ENCODE data around the gene ASGR1.

The ASGR1 gene, protein sequence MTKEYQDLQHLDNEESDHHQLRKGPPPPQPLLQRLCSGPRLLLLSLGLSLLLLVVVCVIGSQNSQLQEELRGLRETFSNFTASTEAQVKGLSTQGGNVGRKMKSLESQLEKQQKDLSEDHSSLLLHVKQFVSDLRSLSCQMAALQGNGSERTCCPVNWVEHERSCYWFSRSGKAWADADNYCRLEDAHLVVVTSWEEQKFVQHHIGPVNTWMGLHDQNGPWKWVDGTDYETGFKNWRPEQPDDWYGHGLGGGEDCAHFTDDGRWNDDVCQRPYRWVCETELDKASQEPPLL

DNA sequence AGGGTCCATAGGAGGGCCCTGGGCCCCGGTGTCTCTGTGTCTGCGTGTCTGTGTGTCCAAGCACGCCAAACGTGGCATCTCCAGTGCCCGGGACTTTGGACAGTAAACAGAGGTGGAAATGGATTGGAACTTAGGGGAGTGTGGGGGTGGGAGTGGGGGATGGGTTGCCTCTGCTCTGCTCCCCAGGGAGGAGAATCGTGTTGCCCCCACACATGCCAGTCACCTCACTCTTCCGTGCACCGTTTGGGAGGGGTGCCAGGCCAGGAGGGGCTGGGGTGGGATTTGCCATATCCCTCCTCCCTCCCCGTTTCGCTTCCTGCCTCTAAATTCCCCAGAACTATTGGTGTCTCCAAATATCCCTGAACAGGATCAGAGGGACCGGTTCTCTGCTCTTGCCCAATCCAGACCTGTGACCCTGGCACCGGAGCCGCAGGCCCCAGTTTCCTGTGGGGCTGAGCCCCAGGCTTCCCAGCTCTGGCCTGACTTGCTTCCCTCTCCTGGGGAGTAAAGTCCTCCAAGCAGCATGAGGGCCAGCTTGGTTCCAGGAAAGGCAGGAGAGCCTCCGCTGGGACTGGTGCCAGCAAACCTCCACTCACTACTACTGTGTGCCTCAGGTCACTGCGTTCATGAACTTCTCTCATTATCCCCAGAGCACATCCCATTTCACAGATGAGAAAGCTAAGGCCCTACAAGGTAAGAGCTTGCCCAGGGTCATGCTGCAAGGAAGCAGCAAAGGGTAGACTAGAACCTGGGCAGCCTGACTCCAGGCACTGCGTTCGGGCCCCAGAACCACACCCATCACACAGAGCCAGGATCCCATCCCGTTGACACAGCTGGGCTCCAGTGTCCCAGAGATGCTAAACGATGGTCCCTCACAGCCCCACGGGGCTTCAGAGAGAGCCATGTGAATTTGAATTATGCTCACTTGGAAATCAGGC, at the start of gene ASGR1:
Gene ASGR1, minus strand, starts transcription at position 54 of the 938 bp plus-strand sequence. CDS start 807 bp downstream, outside the sequence.
- no peak for DNase-seq (ENCODE audit: low spot score)

DNA sequence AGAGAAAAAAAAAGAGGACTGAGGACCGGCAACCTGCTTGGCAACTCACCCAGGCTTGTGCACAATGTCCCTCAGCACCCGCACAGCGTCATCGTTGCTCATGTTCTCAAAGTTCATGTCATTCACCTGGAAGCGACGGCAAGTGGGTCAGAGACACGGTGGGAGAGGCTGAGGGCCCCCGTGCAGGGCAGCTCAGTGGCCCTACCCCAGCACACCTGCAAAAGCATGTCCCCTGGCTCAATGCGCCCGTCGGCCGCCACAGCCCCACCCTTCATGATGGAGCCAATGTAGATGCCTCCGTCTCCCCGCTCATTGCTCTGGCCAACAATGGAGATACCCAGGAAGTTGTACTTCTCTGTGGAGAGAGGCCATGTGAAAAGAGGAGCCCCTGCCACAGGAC, 49.8 kb upstream of the ASGR1 start:
- no peak for DNase-seq (ENCODE audit: low spot score)

DNA sequence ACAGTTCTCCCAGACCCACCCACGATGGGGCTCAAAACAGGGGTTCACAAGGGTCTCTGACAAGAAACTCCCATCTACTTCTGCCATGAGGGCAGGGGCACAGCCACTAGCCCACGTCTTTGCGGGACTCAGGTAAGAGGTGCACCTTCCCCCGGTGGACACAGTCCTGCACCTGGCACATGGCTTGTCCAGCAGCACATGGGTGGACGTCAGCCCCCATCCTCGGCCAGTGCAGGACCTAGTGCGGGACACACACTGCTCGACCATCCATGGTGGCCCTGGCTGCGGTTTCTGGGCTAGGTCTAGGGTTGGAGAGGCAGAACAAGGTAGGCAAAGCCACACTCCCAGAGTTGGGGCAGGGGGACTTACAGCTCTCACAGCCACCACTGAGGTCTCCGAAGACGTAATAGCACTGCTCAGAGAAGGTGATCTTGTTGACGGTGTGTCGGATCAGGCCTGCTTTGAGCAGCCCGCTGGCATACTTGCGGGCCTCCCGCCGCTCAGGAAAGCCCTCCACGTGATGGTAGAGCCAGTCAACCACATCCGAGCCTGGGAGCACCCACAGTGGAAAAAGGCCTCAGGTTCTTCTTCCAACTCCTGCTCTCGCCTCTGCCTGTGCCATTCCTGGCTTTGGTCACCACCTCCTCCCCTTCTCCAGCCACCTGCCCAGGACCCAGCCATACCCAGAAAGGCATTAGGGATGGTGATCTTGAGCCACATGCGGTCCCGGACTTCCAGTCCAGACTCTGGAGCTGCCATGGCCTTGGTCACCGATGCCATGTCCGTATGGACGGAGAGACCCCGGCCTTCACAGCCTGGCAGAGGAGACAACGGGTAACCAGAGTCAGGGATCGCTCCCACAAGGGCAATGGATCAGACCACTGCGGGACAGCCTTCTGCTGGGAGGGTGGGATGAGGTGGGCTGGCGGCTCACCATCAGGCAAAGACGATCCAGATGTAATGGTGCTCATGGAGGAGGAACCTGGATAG, 47.8 kb upstream of the ASGR1 start:
- no peak for DNase-seq (ENCODE audit: low spot score)

DNA sequence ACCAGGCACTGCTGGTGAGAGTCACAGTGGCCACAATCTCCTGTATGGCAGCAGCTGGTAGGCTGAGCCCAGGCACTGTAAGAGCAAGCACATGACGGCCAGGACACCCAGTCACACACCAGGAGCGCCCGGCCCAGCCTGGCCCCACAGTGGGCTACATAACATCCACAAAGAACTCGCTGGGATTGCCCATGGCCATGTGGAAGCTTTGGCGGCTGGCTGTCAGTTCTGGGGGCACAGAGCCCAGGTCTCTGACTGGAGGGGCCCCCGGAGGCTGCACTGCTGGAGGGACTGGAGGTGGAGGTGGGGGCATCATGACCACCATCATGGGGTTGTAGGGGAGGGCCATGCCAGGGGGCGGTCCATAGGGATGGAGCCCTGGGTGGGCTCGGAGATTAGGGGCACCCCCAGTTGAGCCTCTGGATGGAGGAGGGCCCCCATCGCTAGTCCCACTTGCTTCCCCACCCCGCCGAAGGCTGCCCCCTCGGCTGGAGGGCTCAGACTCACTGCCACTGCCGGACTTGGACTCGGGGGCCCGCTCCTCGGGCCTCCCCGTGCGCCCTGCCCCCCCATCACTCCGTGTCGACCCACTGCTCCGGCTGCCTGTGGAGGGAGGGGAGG, 46.7 kb upstream of the ASGR1 start:
- DNase-seq (ENCODE audit: low spot score), result no peak

DNA sequence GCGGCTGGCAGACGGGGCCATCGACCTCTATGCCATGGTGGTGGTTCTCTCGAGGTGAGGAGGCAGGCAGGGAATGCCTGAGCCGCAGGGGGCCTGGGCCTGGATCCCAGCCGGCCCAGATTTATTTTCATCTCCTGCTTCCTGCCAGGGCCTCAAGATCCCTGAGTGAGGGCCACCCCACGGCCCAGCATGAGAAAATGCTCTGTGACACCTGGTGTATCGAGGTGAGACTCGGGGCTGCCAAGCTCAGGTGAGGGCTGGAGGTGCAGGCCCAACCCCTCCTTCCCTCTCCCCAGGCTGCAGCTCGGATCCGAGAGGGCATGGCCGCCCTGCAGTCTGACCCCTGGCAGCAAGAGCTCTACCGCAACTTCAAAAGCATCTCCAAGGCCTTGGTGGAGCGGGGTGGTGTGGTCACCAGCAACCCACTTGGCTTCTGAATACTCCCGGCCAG, 45.5 kb upstream of the ASGR1 start:
- no peak for DNase-seq (ENCODE audit: low spot score)

DNA sequence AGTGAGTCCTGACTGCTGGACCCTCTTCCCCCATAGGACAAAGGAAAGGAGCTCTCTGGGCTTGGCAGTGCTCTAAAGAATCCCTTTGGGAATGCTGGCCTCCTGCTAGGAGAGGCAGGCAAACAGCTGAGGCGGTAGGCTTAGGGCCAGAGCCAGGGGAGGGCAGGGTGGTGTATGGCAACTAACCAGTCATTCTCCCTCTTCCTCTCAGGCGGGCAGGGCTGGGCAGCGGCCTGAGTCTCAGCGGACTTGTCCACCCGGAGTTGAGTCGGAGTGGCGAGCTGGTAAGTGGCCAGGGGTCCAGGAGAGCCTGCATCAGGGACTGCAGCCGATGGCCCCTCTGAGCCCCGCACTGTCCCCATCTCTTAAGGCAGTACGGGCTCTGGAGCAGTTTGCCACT, 44.9 kb upstream of the ASGR1 start:
- no peak for DNase-seq (ENCODE audit: low spot score)

DNA sequence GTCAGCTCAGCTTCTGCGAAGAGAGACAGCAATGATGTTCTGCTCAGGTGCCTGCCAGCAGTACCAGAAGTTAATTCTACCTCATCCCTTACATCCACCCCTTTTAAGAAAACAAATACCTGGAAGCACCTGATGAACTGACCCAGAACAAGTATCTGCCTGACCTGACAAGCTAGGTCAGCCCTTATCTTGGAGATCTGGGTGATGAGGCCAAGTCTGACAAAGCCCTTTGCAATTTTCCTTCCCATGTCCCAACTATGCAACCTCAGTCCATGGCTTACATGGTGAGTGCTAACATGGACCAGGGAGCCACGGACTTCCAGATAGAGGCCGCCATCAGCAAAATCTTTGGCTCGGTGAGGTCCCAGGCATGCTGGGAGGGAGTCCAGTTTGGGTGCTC, 44.2 kb upstream of the ASGR1 start:
- DNase-seq (ENCODE audit: low spot score), result no peak

DNA sequence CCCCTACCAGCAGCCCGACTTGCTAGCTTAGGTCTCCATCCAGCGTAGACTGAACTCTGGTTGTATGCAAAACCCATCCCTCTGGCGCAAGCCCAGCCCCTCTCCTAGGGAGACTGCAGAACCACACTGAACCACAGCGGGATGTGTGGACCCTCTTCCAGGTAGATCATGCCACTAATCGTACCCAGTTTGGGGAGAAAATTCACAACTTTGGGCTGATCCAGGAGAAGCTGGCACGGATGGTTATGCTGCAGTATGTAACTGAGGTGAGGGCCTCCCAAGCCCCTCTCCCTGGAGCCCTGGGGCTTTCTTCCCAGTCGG, 43.8 kb upstream of the ASGR1 start:
- DNase-seq (ENCODE audit: low spot score), result no peak

DNA sequence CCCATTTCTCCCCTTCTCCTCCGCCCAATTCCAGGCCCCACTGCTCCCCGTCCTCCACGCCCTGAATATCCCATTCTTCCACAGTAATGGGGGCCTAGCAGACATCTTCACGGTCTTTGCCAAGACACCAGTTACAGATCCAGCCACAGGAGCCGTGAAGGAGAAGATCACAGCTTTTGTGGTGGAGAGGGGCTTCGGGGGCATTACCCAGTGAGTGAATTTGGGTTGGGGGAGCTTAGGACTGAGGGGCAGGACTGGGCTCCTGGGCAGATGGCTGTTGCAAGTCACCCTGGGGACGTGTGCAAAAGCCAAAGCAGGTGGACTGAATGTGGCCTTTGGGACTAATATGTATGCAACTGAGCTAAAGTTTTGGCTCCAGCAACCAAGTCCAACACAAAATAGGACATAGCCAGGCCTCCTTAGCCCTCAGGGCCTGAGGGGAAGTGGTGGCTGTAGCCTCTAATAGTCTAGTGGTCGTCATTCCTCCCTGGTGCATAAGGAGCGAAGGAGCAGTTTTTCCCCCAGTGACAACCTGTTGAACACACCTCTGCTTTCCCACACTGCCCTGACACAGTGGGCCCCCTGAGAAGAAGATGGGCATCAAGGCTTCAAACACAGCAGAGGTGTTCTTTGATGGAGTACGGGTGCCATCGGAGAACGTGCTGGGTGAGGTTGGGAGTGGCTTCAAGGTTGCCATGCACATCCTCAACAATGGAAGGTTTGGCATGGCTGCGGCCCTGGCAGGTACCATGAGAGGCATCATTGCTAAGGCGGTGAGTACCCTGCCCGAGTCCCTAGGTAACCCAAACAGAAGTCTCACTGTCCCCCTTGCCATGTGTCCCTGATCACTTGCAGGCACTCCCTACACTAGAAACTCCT, 43.2 kb upstream of the ASGR1 start:
- no peak for DNase-seq (ENCODE audit: low spot score)

DNA sequence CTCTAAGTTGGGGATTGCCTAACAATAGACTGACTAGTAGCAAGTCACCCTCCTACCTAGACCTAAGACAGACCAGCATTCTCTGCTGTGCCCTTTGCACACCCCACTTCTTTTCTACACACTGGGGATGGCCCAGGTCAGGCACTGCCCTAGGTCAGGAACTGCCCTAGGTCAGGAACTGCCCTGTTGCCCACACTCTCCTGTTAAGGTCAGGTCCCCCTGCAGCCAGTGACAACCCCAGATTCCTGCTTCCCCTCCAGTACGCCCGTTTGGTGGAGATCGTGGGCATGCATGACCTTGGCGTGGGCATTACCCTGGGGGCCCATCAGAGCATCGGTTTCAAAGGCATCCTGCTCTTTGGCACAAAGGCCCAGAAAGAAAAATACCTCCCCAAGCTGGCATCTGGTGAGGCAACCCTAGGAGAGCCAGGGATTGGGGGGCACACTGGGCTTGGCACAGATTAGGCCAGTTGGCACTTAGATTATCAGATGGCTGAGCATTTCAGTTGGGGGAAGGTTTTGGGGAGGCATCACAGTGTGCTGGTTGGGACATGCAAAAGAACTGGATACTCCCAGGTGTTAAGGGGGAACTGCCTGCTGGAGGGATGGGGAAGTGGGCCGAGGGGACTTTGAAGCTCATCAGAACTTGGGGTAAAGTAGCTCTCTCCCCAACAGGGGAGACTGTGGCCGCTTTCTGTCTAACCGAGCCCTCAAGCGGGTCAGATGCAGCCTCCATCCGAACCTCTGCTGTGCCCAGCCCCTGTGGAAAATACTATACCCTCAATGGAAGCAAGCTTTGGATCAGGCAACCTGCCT, 42.3 kb upstream of the ASGR1 start:
- no peak for DNase-seq (ENCODE audit: low spot score)

DNA sequence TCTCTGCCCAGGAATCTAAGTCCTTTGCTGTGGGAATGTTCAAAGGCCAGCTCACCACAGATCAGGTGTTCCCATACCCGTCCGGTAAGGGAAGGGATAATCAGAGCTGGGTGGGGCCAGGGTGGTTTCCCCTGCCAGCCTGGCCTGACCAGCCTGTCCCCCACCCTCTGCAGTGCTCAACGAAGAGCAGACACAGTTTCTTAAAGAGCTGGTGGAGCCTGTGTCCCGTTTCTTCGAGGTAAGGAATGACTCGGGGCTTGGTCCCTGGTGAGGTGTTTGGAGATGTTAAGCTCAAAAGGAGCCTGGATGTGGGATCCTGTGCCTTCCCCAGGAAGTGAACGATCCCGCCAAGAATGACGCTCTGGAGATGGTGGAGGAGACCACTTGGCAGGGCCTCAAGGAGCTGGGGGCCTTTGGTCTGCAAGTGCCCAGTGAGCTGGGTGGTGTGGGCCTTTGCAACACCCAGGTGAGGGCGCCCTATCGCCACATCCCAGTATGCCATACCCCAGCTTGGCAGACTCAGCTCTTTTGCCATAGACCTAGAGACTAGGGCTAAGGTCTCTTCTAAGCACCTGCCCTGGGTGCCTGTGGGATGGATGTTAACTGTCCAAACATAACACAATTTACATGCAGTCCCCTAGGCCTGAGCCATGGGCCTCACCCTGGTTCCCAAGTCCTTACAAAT, 41.6 kb upstream of the ASGR1 start:
- peak; percentile 26 for DNase-seq (ENCODE audit: low spot score)

DNA sequence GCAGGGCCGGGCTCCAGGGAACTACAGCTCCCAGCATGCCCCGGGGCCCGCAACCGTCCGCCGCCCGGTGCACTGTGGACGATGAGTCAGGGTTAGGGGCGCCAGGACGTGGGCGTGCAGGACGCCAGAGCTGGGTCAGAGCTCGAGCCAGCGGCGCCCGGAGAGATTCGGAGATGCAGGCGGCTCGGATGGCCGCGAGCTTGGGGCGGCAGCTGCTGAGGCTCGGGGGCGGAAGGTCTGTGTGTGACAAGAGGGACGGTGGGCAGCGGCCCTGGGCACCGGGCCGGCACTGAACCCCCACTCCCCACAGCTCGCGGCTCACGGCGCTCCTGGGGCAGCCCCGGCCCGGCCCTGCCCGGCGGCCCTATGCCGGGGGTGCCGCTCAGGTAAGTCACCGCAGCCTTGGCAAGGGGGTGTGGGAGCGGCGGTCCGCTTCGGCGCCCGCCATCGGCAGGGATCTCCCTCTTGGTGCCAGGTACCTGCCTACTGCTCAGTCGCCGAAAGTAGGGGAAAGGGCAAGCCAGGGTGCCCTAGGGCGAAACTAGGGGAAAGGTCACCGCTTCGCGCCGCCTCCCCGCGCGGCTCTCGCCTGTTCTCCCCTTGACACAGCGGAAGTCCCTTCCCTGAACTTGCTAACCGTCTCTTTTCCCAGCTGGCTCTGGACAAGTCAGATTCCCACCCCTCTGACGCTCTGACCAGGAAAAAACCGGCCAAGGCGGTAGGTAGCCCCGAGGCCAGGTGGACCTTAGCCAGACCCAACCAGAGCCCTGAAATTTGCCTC, 40.8 kb upstream of the ASGR1 start, which contains the start of the genes ACADVL and DLG4:
Gene ACADVL, plus strand, starts transcription at position 127 of the 781 bp plus-strand sequence. Its CDS starts 47 bp downstream, at position 174.
Gene DLG4, minus strand, starts transcription at position 25 of the 781 bp plus-strand sequence.
- DNase-seq (ENCODE audit: low spot score), result peak; percentile 88

DNA sequence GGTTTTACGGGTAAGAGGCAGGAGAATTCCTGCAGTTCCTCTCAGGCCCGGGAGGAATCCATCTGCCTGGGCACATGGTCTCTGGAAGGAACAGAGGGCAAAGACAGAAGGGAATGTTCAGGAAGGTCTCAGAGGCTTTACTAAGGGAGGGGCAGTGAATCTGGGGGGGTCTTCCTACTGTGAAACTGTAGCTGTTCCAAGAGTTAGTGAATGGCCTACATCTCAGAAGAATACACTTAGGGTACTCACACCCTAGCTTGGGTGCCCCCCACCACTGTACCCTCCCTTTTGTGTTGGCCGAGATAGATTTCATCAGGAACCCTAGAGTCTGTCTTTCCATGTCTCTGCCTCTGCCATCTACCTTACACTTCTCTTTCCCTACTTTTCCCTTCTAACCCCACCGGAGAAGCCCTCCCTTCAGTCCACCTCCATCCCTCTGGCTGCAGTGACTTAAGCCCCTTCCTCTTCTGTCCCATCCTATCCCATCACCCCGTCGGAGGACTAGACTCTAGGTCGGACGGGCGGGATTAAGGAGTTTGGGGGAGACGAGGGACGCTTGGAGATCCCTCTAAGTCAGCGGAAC, 40.1 kb upstream of the ASGR1 start:
- DNase-seq (ENCODE audit: low spot score), result no peak

DNA sequence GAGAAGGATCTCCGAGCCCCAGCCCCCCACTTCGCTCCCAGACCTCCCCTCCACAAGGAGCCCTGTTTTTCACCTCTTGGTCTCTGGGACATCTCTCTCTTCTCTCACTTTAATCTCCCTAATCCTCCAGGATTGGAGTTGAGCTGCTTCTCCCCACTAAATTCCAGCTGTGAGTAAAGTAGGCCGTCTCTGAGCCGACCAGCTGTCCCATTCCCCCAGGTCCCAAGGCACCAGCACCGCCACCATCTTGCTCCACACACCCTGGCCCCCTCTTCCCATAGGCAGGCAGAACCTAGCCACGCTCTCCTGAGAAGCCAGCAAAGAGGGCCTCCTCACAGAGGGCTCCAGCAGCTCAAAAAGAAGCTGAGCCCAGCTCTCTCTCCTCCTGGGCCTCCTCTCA, 39.6 kb upstream of the ASGR1 start:
- no peak for DNase-seq (ENCODE audit: low spot score)

DNA sequence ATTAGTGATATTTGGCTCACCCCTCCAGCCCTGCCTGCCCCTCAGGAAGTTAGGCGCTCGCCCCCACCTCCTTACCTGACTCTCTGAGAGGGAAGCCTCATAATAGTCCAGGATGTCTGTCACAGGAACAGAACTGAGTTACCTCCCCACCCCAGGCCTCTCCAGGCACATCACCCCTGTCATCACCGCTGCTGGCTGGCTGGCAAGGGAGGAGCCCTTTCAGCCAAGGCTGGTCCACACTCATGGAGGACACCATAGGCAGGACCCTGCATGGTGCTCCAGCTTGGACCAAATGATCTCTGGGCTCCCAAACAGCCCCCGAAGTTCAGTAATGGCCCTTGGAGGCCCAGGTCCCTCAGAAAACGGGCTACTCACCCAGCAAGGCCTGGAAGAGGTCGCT, 39.0 kb upstream of the ASGR1 start:
- DNase-seq (ENCODE audit: low spot score), result no peak

DNA sequence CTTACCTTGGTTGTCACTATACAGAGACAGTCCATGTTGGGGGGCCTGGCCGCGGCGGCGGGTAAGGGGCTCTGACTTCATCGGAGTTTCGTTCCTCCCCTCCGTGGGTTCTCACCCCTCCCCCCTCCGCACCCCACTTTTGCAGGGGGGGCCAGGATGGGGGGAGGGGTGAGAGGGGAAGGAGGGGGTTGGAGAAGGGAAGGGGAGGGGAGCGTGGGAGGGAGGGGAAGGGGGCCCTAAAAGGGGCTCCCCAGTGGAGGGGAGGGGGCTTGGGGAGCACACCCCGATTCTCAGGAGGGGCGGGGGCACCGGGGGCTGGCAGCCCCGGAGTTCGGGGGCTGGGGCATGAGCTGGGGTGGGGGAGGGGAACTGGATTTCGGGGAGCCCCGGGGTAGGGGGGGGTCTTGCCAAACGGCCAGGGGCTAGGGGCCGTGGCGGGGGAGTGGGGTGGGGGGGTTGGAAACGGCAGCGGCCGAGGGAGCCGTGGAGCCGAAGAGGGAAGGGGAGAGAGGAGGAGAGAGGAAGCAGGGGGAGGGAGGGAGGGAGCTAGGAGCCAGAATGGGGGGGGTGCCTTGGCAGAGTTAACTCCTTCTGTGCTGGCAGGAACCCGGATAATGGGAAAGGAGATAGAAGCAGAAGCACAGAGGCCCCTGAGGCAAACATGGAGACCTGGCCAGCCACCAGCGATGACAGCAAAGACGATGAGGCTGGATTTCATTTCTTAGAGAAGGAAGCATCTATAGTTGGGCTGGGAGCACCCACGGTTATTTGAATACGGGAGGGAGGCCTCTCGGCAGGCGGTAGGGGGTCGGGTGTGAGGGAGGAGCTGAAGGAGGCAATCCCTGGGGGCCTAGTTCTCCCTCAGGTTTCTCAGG, 38.2 kb upstream of the ASGR1 start:
- no peak for DNase-seq (ENCODE audit: low spot score)

Measured in LoVo (cell line).